Myocyte (in vitro differentiated cells): Measurements from ENCODE around the gene ZFTA. TPM values are rescaled to one million over a fixed set of nuclear protein-coding genes. Genes with fewer than 3 reads are reported as not detected.
"Not testable (repeated sequence)": the region's sequence is repeated elsewhere in the genome, so short reads cannot be mapped to it uniquely, and the experiment has no call there.

Experiments
- DNase-seq: peaks from one replicate; pipeline ENCODE4 v3.0.0-alpha.2; 2012; ENCODE audit warnings: low read depth
- polyA plus RNA-seq: library from polyadenylated mRNA; unstranded; fragments of >200 nt; gene quantifications from one replicate; pipeline ENCODE4 v1.2.1, GENCODE V29; 2012; ENCODE audit warnings: missing spikeins
- total RNA-seq: library from RNA; depleted of rRNA; stranded (reverse); fragments of >200 nt; gene quantifications from 2 replicates; pipeline ENCODE4 v1.2.3, GENCODE V29; 2014

ZFTA gene
- total RNA-seq, result 20.7 and 23.2 TPM in 2 replicates
- 12.0 TPM for polyA plus RNA-seq

- peak; percentile 74 for DNase-seq
Measured at GRCh38 chr11:63768237-63769041, at the start of gene ZFTA. Gene ZFTA (minus strand): TSS chr11:63768775. CDS start chr11:63768622, 153 bp downstream.

GRCh38 chr11:63817758-63818498, 49.4 kb upstream of the ZFTA start:
- no peak for DNase-seq

GRCh38 chr11:63816732-63817131, 48.2 kb upstream of the ZFTA start:
- DNase-seq, result no peak

- DNase-seq, result no peak
Measured at GRCh38 chr11:63816166-63816565, 47.6 kb upstream of the ZFTA start.

GRCh38 chr11:63814383-63814736, 45.8 kb upstream of the ZFTA start:
- peak; percentile 9 for DNase-seq

- DNase-seq, result peak; percentile 63
Measured at GRCh38 chr11:63813563-63814382, 45.2 kb upstream of the ZFTA start.

GRCh38 chr11:63813035-63813562, 44.5 kb upstream of the ZFTA start, which contains the start of gene SPINDOC:
Gene SPINDOC (plus strand): TSS chr11:63813456. CDS start chr11:63813687, 231 bp downstream.
- DNase-seq, result peak; percentile 79

- DNase-seq, result no peak
Measured at GRCh38 chr11:63811522-63811921, 42.9 kb upstream of the ZFTA start.

- not testable (repeated sequence) for DNase-seq
Measured at GRCh38 chr11:63810383-63810782, 41.8 kb upstream of the ZFTA start.

- DNase-seq, result no peak
Measured at GRCh38 chr11:63805844-63806415, 37.4 kb upstream of the ZFTA start.

- no peak for DNase-seq
Measured at GRCh38 chr11:63804259-63804658, 35.7 kb upstream of the ZFTA start.

- peak; percentile 72 for DNase-seq
Measured at GRCh38 chr11:63802637-63803414, 34.3 kb upstream of the ZFTA start.

- DNase-seq, result no peak
Measured at GRCh38 chr11:63800921-63801320, 32.3 kb upstream of the ZFTA start.

GRCh38 chr11:63795066-63795465, 26.5 kb upstream of the ZFTA start:
- no peak for DNase-seq

- no peak for DNase-seq
Measured at GRCh38 chr11:63793161-63793560, 24.6 kb upstream of the ZFTA start.

GRCh38 chr11:63791495-63792167, 23.1 kb upstream of the ZFTA start:
- DNase-seq, result no peak

GRCh38 chr11:63785823-63786222, 17.2 kb upstream of the ZFTA start:
- no peak for DNase-seq

GRCh38 chr11:63783925-63784592, 15.5 kb upstream of the ZFTA start:
- DNase-seq, result no peak

- no peak for DNase-seq
Measured at GRCh38 chr11:63782749-63783148, 14.2 kb upstream of the ZFTA start.
